WTC11 (cell line): Measurements from ENCODE around the gene C19orf47. TPM values are rescaled to one million over a fixed set of nuclear protein-coding genes. Genes with fewer than 3 reads are reported as not detected.

Experiments used
- ATAC-seq: fragments of 200-7000 bp; cut with Tn5 transposase; 2 replicates; pipeline ENCODE4 v1.10.0; 2021; ENCODE audit warnings: mild to moderate bottlenecking, moderate library complexity
- CTCF ChIA-PET: fragments of 300-600 bp; sonication (Branson Sonifier 250); formaldehyde crosslinking; loops from one replicate; lab custom pipeline; 2021; ENCODE audit warnings: antibody characterized with exemption; lab: Charles Lee
- POLR2A ChIA-PET: fragments of 350-600 bp; sonication (Branson Sonifier 250); formaldehyde crosslinking; loops from one replicate; lab custom pipeline; 2021; ENCODE audit warnings: antibody characterized with exemption; lab: Charles Lee
- DNase-seq: peaks from one replicate; pipeline ENCODE4 v3.0.0; 2021; ENCODE audit warnings: low spot score
- H3K27ac Mint-ChIP-seq: 2 replicates; pipeline ENCODE4 v1.8.0; 2021; ENCODE audit warnings: mixed read lengths
- H3K27me3 Mint-ChIP-seq: 2 replicates; pipeline ENCODE4 v1.8.0; 2021; ENCODE audit warnings: low read depth, mild to moderate bottlenecking, moderate library complexity, mixed read lengths
- H3K36me3 Mint-ChIP-seq: 2 replicates; pipeline ENCODE4 v1.8.0; 2021; ENCODE audit warnings: mixed read lengths
- H3K4me1 Mint-ChIP-seq: 2 replicates; pipeline ENCODE4 v1.8.0; 2022; ENCODE audit warnings: mixed read lengths
- H3K4me3 Mint-ChIP-seq: 2 replicates; pipeline ENCODE4 v1.8.0; 2021; ENCODE audit warnings: mild to moderate bottlenecking, moderate library complexity, mixed read lengths
- H3K9me3 Mint-ChIP-seq: 2 replicates; pipeline ENCODE4 v1.8.0; 2021; ENCODE audit warnings: mixed read lengths
- NR3C1 ChIP-seq: sonication (generic); formaldehyde crosslinking; conservative IDR thresholded peaks from 2 replicates; pipeline ENCODE4 v1.8.1; 2023; ENCODE audit warnings: low read depth, mild to moderate bottlenecking, missing genetic modification reagents
- ZNF219 ChIP-seq: sonication (generic); formaldehyde crosslinking; IDR thresholded peaks from 2 replicates; pipeline ENCODE4 v1.8.0; 2023; ENCODE audit warnings: missing genetic modification reagents, mild to moderate bottlenecking, borderline replicate concordance
- microRNA-seq: library from miRNA; unstranded; fragments of <30 nt; microRNA quantifications from one replicate; pipeline ENCODE4 v1.2.0, GENCODE V29; 2022; ENCODE audit warnings: borderline number of aligned reads
- total RNA-seq: library from RNA; stranded (reverse); gene quantifications from 3 replicates; pipeline ENCODE4 v1.2.3, GENCODE V29; 2021

C19orf47 gene
- total RNA-seq, 1 experiment from 2014 or later = 15.6 TPM

GRCh38 chr19:40270362-40271089, 77.7 kb downstream of the C19orf47 start:
- no peak overlapping the region for H3K4me3 Mint-ChIP-seq
- H3K27me3 Mint-ChIP-seq = no peaks in the 10 kb centered on the region
- POLR2A ChIA-PET = interaction anchor here (0.5 to 1.0 kb wide), 2 partner anchors 78 to 97 kb away, joined by 3 read pairs; partner anchors contain the start of gene C19orf47
- TF ChIP-seq ZNF219 = no peak
- TF ChIP-seq NR3C1 (CRISPR knock-in tag) = no peak
- TF ChIP-seq, all 79 proteins: peak for 0
- no peaks in the 10 kb centered on the region for H3K9me3 Mint-ChIP-seq
- ATAC-seq (peak; percentile 44), DNase-seq (peak; percentile 50)
- CTCF ChIA-PET = interaction anchor here (0.5 to 2.6 kb wide), 12 partner anchors 8 to 131 kb away, joined by 3 to 18 read pairs (median 6); partner anchors contain the start of genes AKT2 and TTC9B
- H3K36me3 Mint-ChIP-seq = no peaks in the 10 kb centered on the region
- H3K4me1 Mint-ChIP-seq = peaks cover 37% of the 10 kb centered on the region
- no peak overlapping the region for H3K27ac Mint-ChIP-seq

Small RNAs within 50 kb of the gene (microRNA-seq; reads per million reads assigned to microRNA genes)
- gene MIR641 (19.2 reads per million, percentile 38 among the genes with 10 or more reads in this experiment), gene MIR6796 (not detected)

Other genes starting within 250 kb of the C19orf47 start
- gene MAP3K10, start 157.0 kb downstream of the C19orf47 start, total RNA-seq = 23.5 to 25.5 TPM (median 24.4 TPM) in 3 replicates
- 0.23 TPM in 1 of 3 replicates, not detected in the others for gene TTC9B, start 130.0 kb downstream of the C19orf47 start, total RNA-seq
- 0.83 to 2.4 TPM (median 1.9 TPM) in 3 replicates for gene CCNP, start 121.7 kb downstream of the C19orf47 start, total RNA-seq
- gene AKT2, start 63.1 kb downstream of the C19orf47 start, total RNA-seq = 156 to 174 TPM (median 161 TPM) in 3 replicates
- gene PLD3, start 298 bp upstream of the C19orf47 start, total RNA-seq = 190 to 200 TPM (median 193 TPM) in 3 replicates
- 0.21 to 0.31 TPM (median 0.25 TPM) in 3 replicates for gene HIPK4, start 41.8 kb upstream of the C19orf47 start, total RNA-seq
- 8.2 to 8.4 TPM (median 8.3 TPM) in 3 replicates for gene PRX, start 65.0 kb upstream of the C19orf47 start, total RNA-seq
- 6.8 to 8.6 TPM (median 7.4 TPM) in 3 replicates for gene SERTAD1, start 77.6 kb upstream of the C19orf47 start, total RNA-seq
- 31.9 to 34.6 TPM (median 33.6 TPM) in 3 replicates for gene SERTAD3, start 95.9 kb upstream of the C19orf47 start, total RNA-seq
- gene BLVRB, start 117.3 kb upstream of the C19orf47 start, total RNA-seq = 35.1 to 38.5 TPM (median 37.1 TPM) in 3 replicates
- gene SPTBN4, start 118.6 kb upstream of the C19orf47 start, total RNA-seq = 2.8 to 5.7 TPM (median 3.9 TPM) in 3 replicates
- gene SHKBP1, start 228.5 kb upstream of the C19orf47 start, total RNA-seq = 71.7 to 82.1 TPM (median 76.9 TPM) in 3 replicates